Trophoblast cell (in vitro differentiated cells and primary cell): ENCODE measurements around the gene MAB21L4.

Experiments
- DNase-seq, 2 donors: peaks; one replicate each; pipeline ENCODE4 v3.0.0-alpha.2; 2016
- H2AFZ ChIP-seq: 2 replicates; pipeline ENCODE4 v1.6.1; 2013; ENCODE audit warnings: low read length, moderate library complexity, mild to moderate bottlenecking; ENCODE audit not compliant: insufficient read depth, poor library complexity
- H2AK5ac ChIP-seq: 2 replicates; pipeline ENCODE4 v1.6.1; 2013; ENCODE audit warnings: mild to moderate bottlenecking, low read length
- H2BK120ac ChIP-seq: 2 replicates; pipeline ENCODE4 v1.6.1; 2013; ENCODE audit warnings: low read length, mild to moderate bottlenecking, moderate library complexity; ENCODE audit not compliant: insufficient read depth, poor library complexity
- H2BK12ac ChIP-seq: 2 replicates; pipeline ENCODE4 v1.6.1; 2013; ENCODE audit warnings: mild to moderate bottlenecking, low read length, moderate library complexity
- H2BK5ac ChIP-seq: 2 replicates; pipeline ENCODE4 v1.6.1; 2013; ENCODE audit warnings: low read length, low read depth, moderate library complexity, mild to moderate bottlenecking; ENCODE audit not compliant: poor library complexity
- H3K14ac ChIP-seq: 2 replicates; pipeline ENCODE4 v1.6.1; 2013; ENCODE audit warnings: mild to moderate bottlenecking, low read length
- H3K18ac ChIP-seq: 2 replicates; pipeline ENCODE4 v1.6.1; 2013; ENCODE audit warnings: mild to moderate bottlenecking, low read length
- H3K23ac ChIP-seq: 2 replicates; pipeline ENCODE4 v1.6.1; 2013; ENCODE audit warnings: low read length
- H3K27ac ChIP-seq: 2 replicates; pipeline ENCODE4 v1.5.1; 2013; ENCODE audit warnings: low read depth, mild to moderate bottlenecking, inconsistent platforms, low read length, moderate library complexity
- H3K27me3 ChIP-seq: 2 replicates; pipeline ENCODE4 v1.6.1; 2013; ENCODE audit warnings: inconsistent platforms, mild to moderate bottlenecking, low read length, moderate library complexity; ENCODE audit not compliant: insufficient read depth
- H3K36me3 ChIP-seq, 2 experiments: 1 replicate in 1 of 2; 2 replicates in 1 of 2; pipeline ENCODE4 v1.6.1; 2013; ENCODE audit warnings: low read length in 2 of 2, mild to moderate bottlenecking in 2 of 2, moderate library complexity in 1 of 2; ENCODE audit not compliant: insufficient read depth in 2 of 2, control insufficient read depth in 1 of 2
- H3K4ac ChIP-seq: 2 replicates; pipeline ENCODE4 v1.6.1; 2013; ENCODE audit warnings: low read depth, mild to moderate bottlenecking, low read length, moderate library complexity
- H3K4me1 ChIP-seq, 2 experiments: 1 replicate in 1 of 2; 2 replicates in 1 of 2; pipeline ENCODE4 v1.6.1; 2013; ENCODE audit warnings: low read length in 2 of 2, mild to moderate bottlenecking in 2 of 2, moderate library complexity in 1 of 2; ENCODE audit not compliant: insufficient read depth in 2 of 2, control insufficient read depth in 1 of 2
- H3K4me2 ChIP-seq: 2 replicates; pipeline ENCODE4 v1.6.1; 2013; ENCODE audit warnings: inconsistent platforms, mild to moderate bottlenecking, low read length, moderate library complexity
- H3K4me3 ChIP-seq: 2 replicates; pipeline ENCODE4 v1.5.1; 2013; ENCODE audit warnings: mild to moderate bottlenecking, low read depth, low read length, inconsistent platforms
- H3K79me1 ChIP-seq: one replicate; pipeline ENCODE4 v1.6.1; 2013; ENCODE audit warnings: low read length
- H3K79me2 ChIP-seq: 2 replicates; pipeline ENCODE4 v1.6.1; 2013; ENCODE audit warnings: low read length, mild to moderate bottlenecking; ENCODE audit not compliant: control insufficient read depth, insufficient read depth, poor library complexity
- H3K9ac ChIP-seq: 2 replicates; pipeline ENCODE4 v1.6.1; 2013; ENCODE audit warnings: mild to moderate bottlenecking, low read length
- H3K9me3 ChIP-seq: 2 replicates; pipeline ENCODE4 v1.6.1; 2013; ENCODE audit warnings: low read depth, mild to moderate bottlenecking, control low read depth, inconsistent platforms, low read length; ENCODE audit not compliant: insufficient read depth
- H4K12ac ChIP-seq: 2 replicates; pipeline ENCODE4 v1.6.1; 2013; ENCODE audit warnings: low read depth, mild to moderate bottlenecking, low read length, moderate library complexity
- H4K8ac ChIP-seq: 2 replicates; pipeline ENCODE4 v1.6.1; 2013; ENCODE audit warnings: low read depth, mild to moderate bottlenecking, low read length, moderate library complexity
- H4K91ac ChIP-seq: one replicate; pipeline ENCODE4 v1.6.1; 2013; ENCODE audit warnings: low read depth, mild to moderate bottlenecking, low read length, moderate library complexity
- WGBS: extraction: QIAGEN DNeasy Blood & Tissue Kit; methylation state at CpG from one replicate; pipeline ENCODE4 v1.1.7; 2013; ENCODE audit warnings: missing lambda C conversion rate; ENCODE audit not compliant: insufficient read length, insufficient coverage; ENCODE audit errors: extremely low coverage; 5-methylcytosine and 5-hydroxymethylcytosine counted together

MAB21L4 gene

DNA sequence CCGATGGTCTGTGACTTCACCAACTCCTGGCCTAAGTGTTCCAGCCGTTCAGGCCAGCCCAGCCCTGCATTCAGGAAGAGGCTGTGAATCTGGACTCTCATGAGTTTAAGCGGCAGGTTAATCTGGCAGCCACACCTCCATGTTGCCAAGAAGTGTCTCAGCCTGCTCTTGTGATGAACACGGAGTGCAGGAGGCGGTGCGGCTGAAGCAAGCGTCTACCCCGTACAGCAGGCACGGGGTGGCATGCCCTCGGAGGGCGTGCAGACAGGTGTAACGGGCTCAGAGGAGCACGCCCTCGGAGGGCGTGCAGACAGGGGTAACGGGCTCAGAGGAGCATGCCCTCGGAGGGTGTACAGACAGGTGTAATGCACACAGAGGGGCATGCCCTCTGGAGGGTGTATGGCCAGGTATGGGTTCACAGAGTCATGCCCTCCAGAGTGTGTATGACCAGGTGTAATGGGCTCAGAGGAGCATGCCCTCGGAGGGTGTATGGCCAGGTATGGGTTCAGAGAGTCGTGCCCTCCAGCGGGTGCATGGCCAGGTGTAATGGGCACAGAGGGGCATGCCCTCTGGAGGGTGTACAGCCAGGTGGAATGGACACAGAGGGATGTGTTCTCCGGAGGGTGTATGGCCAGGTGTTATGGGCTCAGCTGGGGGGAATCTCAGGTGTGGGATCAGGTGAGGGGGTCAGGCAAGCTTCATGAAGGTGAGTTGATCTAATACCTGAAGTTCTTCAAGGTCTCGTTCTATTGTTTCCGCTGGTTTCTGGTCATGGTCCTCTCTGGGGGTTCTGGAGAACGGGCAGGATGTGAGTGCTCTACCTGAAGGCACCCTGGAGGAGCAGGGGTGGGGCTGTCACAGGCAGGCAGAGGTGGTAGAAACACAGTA lies 32.8 kb upstream of the MAB21L4 start:
- no peak for DNase-seq
- no peak overlapping the region for H3K9ac ChIP-seq
- no peaks in the 10 kb centered on the region for H3K79me1 ChIP-seq
- no peaks in the 10 kb centered on the region for H3K27me3 ChIP-seq
- H3K4me1 ChIP-seq = no peaks in the 10 kb centered on the region
- H3K4ac ChIP-seq = no peak overlapping the region
- no peak overlapping the region for H4K91ac ChIP-seq
- no peak overlapping the region for H2AFZ ChIP-seq
- no peaks in the 10 kb centered on the region for H3K36me3 ChIP-seq
- H3K9me3 ChIP-seq = peaks cover 3% of the 10 kb centered on the region
- no peak overlapping the region for H2BK12ac ChIP-seq
- no peaks in the 10 kb centered on the region for H3K79me2 ChIP-seq
- no peak overlapping the region for H3K23ac ChIP-seq
- H2AK5ac ChIP-seq = no peak overlapping the region
- no peak overlapping the region for H4K12ac ChIP-seq
- H3K18ac ChIP-seq = no peak overlapping the region
- no CpG with 5 or more reads among the region's 24 CpGs for WGBS
- H2BK120ac ChIP-seq = no peak overlapping the region
- H3K4me3 ChIP-seq = no peak overlapping the region
- H3K14ac ChIP-seq = no peak overlapping the region
- H2BK5ac ChIP-seq = no peak overlapping the region
- H4K8ac ChIP-seq = no peak overlapping the region
- H3K27ac ChIP-seq = no peak overlapping the region
- H3K4me2 ChIP-seq = no peak overlapping the region

DNA sequence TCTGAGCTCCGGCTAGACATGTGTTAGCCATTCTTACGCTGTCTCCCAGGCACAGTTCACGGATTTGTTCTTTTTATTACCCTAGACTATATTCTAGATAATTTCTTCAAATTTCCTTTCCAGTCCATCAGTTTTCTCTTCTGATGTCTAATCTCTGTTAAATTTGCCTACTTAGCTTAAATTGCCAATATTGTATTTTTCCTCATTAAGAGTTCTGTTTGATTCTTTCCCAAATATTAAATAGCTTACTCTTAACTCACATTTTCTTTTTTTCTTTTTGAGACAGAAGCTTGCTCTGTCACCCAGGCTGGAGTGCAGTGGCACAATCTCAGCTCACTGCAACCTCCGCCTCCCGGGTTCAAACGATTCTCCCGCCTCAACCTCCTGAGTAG lies 31.4 kb upstream of the MAB21L4 start:
- Histone ChIP-seq H3K9ac (no peak overlapping the region), H3K36me3 (no peaks in the 10 kb centered on the region), H3K27me3 (no peaks in the 10 kb centered on the region), H2BK5ac (no peak overlapping the region), H3K27ac (no peak overlapping the region), H3K4me3 (no peak overlapping the region), H2BK12ac (no peak overlapping the region), H3K79me1 (no peaks in the 10 kb centered on the region), H3K23ac (no peak overlapping the region), H3K4ac (no peak overlapping the region), H4K91ac (no peak overlapping the region), H3K79me2 (no peaks in the 10 kb centered on the region), H3K14ac (no peak overlapping the region), H3K9me3 (peaks cover 3% of the 10 kb centered on the region), H3K18ac (no peak overlapping the region), H2BK120ac (no peak overlapping the region), H3K4me2 (no peak overlapping the region), H2AK5ac (no peak overlapping the region), H3K4me1 (no peaks in the 10 kb centered on the region), H4K12ac (no peak overlapping the region), H2AFZ (no peak overlapping the region), H4K8ac (no peak overlapping the region)
- no CpG with 5 or more reads among the region's 7 CpGs for WGBS
- DNase-seq = no peak

DNA sequence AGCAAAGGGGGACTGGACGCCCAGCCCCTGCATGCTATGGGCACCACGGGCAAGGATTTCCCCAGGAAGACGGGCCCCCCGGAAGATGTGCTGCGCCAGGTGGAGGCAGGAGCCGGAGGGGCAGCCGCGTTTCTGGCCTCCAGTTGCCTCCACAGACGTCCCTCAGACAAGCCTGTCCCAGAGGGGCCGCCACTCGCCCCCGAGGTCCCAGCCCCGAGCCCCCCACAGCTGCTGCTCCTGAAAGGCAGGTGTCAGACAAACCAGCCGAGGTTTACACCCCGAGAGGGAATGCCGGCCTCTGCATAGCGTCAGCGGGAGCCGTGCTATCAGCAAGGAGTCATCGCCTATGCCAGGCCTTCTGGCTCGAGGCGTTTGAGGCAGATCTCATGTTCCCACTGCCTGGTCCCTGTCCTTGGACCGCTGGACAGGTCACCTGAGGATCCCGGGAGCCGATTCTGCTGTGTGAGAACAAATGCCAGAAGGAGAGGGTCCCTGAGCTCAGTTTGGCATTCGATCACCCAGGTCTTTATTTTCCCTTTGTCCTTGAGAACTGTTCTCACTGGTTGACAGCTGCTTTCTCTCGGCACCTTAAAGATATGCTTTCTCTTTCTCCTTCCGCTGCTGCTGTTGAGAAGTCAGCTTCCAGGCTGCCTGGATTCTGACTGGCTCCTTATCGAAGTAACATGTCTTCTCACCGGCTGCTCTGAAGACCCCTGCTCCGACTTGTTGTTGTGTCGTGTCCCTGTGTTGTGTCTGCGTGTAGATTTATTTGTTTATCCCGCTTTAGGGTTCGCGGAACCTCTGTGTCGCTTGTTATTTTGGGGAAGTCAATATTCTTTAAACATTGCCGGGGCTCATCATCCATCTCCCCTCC lies 30.8 kb upstream of the MAB21L4 start:
- no peaks in the 10 kb centered on the region for H3K79me1 ChIP-seq
- no CpG with 5 or more reads among the region's 38 CpGs for WGBS
- H3K4ac ChIP-seq = no peak overlapping the region
- H2BK5ac ChIP-seq = no peak overlapping the region
- no peak overlapping the region for H2BK12ac ChIP-seq
- H4K91ac ChIP-seq = no peak overlapping the region
- H3K4me2 ChIP-seq = no peak overlapping the region
- peaks cover 3% of the 10 kb centered on the region for H3K9me3 ChIP-seq
- H3K79me2 ChIP-seq = no peaks in the 10 kb centered on the region
- no peaks in the 10 kb centered on the region for H3K27me3 ChIP-seq
- no peak overlapping the region for H3K4me3 ChIP-seq
- no peak overlapping the region for H3K27ac ChIP-seq
- H3K36me3 ChIP-seq = no peaks in the 10 kb centered on the region
- H4K12ac ChIP-seq = no peak overlapping the region
- no peak overlapping the region for H4K8ac ChIP-seq
- H3K14ac ChIP-seq = no peak overlapping the region
- H3K23ac ChIP-seq = no peak overlapping the region
- DNase-seq = peak in 1 of 2 donors; percentile 34
- H3K4me1 ChIP-seq = no peaks in the 10 kb centered on the region
- H2AFZ ChIP-seq = no peak overlapping the region
- H2AK5ac ChIP-seq = no peak overlapping the region
- no peak overlapping the region for H2BK120ac ChIP-seq
- no peak overlapping the region for H3K9ac ChIP-seq
- no peak overlapping the region for H3K18ac ChIP-seq

DNA sequence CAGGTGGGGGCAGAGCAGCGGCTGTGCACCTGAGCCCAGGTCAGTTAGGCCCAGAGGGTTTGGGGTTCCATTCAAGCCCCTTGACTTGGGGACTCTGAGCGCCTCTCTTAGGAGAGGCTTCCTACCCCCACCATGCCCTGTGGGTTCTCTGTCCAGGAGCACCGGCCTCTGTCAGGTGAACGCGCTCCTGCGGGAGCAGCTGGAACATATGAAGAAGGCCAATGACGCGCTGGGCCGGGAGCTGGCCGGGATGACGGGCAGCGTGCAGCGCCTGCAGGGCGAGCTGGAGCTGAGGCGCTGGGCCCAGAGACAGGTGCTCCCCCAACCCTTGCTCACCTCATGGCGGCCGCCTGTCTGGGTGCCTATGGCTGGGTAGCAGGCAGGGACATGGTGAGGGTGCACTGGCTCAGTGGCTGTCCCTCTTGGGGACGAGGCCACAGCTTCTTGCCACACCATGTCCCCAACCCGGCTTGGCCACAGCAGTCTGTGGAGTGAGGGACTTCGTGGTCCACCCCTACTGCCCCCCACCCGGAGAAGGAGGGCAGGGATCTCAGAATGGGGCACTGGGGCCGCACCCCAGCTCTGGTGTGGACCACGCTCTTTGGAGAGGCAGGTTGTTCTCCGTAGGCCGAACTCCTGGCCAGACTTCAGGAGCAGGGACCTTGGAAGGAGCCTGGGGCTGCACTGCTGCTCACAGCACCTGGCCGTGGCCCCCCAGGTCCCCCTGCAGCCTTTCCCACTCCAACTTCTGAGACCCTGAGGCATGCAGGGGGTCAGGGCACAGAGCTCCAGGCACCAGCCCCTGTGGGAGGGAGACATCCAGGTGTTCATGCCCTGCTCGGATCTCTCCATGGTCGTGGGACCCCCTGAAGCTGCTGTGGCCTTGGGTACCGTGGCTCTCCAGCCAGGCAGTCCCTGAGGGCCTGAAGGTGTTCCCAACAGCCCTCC lies 29.9 kb upstream of the MAB21L4 start:
- no peaks in the 10 kb centered on the region for H3K36me3 ChIP-seq
- no peak overlapping the region for H3K23ac ChIP-seq
- H4K12ac ChIP-seq = no peak overlapping the region
- DNase-seq = peak; percentile 10 to 19
- H3K4me1 ChIP-seq = no peaks in the 10 kb centered on the region
- H3K79me2 ChIP-seq = no peaks in the 10 kb centered on the region
- H2BK5ac ChIP-seq = no peak overlapping the region
- H3K4me2 ChIP-seq = no peak overlapping the region
- no peak overlapping the region for H4K8ac ChIP-seq
- no peaks in the 10 kb centered on the region for H3K27me3 ChIP-seq
- H3K9ac ChIP-seq = no peak overlapping the region
- H3K4me3 ChIP-seq = no peak overlapping the region
- no peak overlapping the region for H3K14ac ChIP-seq
- no peak overlapping the region for H2AK5ac ChIP-seq
- no peak overlapping the region for H3K18ac ChIP-seq
- no peak overlapping the region for H2AFZ ChIP-seq
- H3K79me1 ChIP-seq = no peaks in the 10 kb centered on the region
- WGBS = no CpG with 5 or more reads among the region's 29 CpGs
- H4K91ac ChIP-seq = no peak overlapping the region
- no peak overlapping the region for H3K27ac ChIP-seq
- no peak overlapping the region for H2BK12ac ChIP-seq
- peaks cover 3% of the 10 kb centered on the region for H3K9me3 ChIP-seq
- no peak overlapping the region for H3K4ac ChIP-seq
- H2BK120ac ChIP-seq = no peak overlapping the region
